Gastroesophageal sphincter (tissue), 3 donors: ENCODE measurements around the gene VEPH1.

ENCODE experiments used
- POLR2A ChIP-seq, 2 donors: fragments of 450-650 bp; IDR thresholded peaks; one replicate each; pipeline ENCODE4 v1.6.1; 2017; ENCODE audit warnings: antibody characterized with exemption in 2 of 2, mild to moderate bottlenecking in 2 of 2, moderate library complexity in 1 of 2
- POLR2AphosphoS5 ChIP-seq: sonication (generic); formaldehyde crosslinking; IDR thresholded peaks from one replicate; pipeline ENCODE4 v1.6.1; 2017; ENCODE audit warnings: antibody characterized with exemption
- TF ChIP-seq, protein P1 (sequence below), 4 experiments: fragments of 200-600 bp in 2 of 4; fragments of 450-650 bp in 2 of 4; sonication (generic) in 1 of 4; IDR thresholded peaks; one replicate each; pipeline ENCODE4 v1.5.1; 2017 to 2019; ENCODE audit warnings: antibody characterized with exemption in 4 of 4, mild to moderate bottlenecking in 2 of 4, moderate library complexity in 2 of 4

GRCh38 chr3:157323360-157323759 is 179.9 kb downstream of the VEPH1 start:
- TF ChIP-seq, protein P1, sequence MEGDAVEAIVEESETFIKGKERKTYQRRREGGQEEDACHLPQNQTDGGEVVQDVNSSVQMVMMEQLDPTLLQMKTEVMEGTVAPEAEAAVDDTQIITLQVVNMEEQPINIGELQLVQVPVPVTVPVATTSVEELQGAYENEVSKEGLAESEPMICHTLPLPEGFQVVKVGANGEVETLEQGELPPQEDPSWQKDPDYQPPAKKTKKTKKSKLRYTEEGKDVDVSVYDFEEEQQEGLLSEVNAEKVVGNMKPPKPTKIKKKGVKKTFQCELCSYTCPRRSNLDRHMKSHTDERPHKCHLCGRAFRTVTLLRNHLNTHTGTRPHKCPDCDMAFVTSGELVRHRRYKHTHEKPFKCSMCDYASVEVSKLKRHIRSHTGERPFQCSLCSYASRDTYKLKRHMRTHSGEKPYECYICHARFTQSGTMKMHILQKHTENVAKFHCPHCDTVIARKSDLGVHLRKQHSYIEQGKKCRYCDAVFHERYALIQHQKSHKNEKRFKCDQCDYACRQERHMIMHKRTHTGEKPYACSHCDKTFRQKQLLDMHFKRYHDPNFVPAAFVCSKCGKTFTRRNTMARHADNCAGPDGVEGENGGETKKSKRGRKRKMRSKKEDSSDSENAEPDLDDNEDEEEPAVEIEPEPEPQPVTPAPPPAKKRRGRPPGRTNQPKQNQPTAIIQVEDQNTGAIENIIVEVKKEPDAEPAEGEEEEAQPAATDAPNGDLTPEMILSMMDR (IDR thresholded peaks at IDR 0.05) = no peak
- TF ChIP-seq POLR2A (IDR thresholded peaks at IDR 0.05) (no peak), POLR2AphosphoS5 (no peak)
